ENCODE results near the gene GNGT1.

DNA sequence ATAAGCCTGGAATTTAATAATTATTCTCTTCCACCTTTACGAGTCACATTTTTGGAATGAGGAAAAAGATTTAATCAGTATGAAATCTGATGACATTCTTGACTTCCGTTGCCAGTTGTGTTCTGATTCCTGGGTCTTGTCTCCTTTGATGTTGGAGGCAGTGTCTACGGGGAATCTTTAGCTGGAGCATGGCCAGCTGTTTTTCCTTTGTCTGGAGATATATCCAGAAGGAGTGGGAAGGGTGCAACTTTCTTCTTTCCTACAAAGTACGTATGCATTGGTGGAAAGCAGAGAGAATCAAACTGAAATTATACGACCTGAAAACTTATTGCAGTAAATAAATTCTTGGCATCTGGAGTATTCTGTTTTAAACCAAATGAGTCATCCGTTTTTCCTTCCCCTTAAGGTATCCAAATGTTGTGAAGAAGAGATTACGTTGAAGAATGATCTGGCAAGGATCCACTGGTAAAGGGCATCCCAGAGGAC, 8.3 kb downstream of the GNGT1 start:
- TF ChIP-seq, protein P1, sequence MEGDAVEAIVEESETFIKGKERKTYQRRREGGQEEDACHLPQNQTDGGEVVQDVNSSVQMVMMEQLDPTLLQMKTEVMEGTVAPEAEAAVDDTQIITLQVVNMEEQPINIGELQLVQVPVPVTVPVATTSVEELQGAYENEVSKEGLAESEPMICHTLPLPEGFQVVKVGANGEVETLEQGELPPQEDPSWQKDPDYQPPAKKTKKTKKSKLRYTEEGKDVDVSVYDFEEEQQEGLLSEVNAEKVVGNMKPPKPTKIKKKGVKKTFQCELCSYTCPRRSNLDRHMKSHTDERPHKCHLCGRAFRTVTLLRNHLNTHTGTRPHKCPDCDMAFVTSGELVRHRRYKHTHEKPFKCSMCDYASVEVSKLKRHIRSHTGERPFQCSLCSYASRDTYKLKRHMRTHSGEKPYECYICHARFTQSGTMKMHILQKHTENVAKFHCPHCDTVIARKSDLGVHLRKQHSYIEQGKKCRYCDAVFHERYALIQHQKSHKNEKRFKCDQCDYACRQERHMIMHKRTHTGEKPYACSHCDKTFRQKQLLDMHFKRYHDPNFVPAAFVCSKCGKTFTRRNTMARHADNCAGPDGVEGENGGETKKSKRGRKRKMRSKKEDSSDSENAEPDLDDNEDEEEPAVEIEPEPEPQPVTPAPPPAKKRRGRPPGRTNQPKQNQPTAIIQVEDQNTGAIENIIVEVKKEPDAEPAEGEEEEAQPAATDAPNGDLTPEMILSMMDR (conservative IDR thresholded peaks at IDR 0.05; ENCODE audit: low read depth, low read length), result no peak
- TF ChIP-seq EZH2 (IDR thresholded peaks at IDR 0.05; ENCODE audit: borderline replicate concordance, low read depth, low read length, poor library complexity, severe bottlenecking), result no peak

All from A673 (cell line).